Neutrophil (primary cell): ENCODE measurements around the gene MRPL45.

Source experiments
- H3K27ac ChIP-seq: fragments of 200-600 bp; sonication (generic); 2 replicates; pipeline ENCODE4 v1.5.1; 2016; ENCODE audit warnings: mild to moderate bottlenecking, moderate library complexity
- H3K27me3 ChIP-seq: fragments of 200-600 bp; sonication (generic); 2 replicates; pipeline ENCODE4 v1.6.0; 2016; ENCODE audit warnings: mild to moderate bottlenecking
- H3K36me3 ChIP-seq: fragments of 200-600 bp; sonication (generic); 2 replicates; pipeline ENCODE4 v1.5.1; 2017
- H3K4me1 ChIP-seq, 2 experiments: fragments of 200-600 bp in 1 of 2; sonication (generic) in 1 of 2; 1 replicate in 1 of 2; 2 replicates in 1 of 2; pipeline versions ENCODE4 v1.5.1 to v1.6.1; 2013 to 2016; ENCODE audit warnings: low read depth in 1 of 2, low read length in 1 of 2, mild to moderate bottlenecking in 1 of 2, moderate library complexity in 1 of 2; ENCODE audit not compliant: control insufficient read depth in 1 of 2, insufficient read depth in 1 of 2
- H3K4me3 ChIP-seq, 2 experiments: fragments of 200-600 bp in 1 of 2; sonication (generic) in 1 of 2; 1 replicate in 1 of 2; 2 replicates in 1 of 2; pipeline ENCODE4 v1.5.1; 2013 to 2016; ENCODE audit warnings: low read depth in 1 of 2, low read length in 1 of 2, mild to moderate bottlenecking in 1 of 2, moderate library complexity in 1 of 2
- H3K9me3 ChIP-seq: fragments of 200-600 bp; sonication (generic); 2 replicates; pipeline ENCODE4 v1.5.1; 2016
- TF ChIP-seq, protein P1 (sequence below): fragments of 200-600 bp; sonication (generic); IDR thresholded peaks from 2 replicates; pipeline ENCODE4 v1.5.1; 2016; ENCODE audit warnings: antibody characterized with exemption

The MRPL45 gene

DNA sequence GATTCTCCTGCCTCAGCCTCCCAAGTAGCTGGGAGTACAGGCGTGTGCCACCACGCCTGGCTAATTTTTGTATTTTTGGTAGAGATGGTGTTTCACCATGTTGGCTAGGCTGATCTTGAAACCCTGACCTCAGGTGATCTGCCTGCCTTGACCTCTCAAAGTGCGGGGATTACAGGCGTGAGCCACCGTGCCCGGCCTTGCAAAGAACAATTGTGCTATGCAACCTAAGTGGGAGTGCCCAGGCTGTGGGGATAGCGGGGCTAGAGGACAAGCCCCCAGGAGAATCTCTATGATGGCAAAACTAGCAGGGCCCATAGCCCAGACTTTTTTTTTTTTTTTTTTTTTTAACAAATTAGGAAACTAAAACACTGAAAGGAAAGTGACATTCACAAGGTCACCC is 48.8 kb downstream of the MRPL45 start:
- Histone ChIP-seq H3K27ac (no peak overlapping the region), H3K9me3 (no peaks in the 10 kb centered on the region), H3K4me1 (no peaks in the 10 kb centered on the region), H3K27me3 (peaks cover 5% of the 10 kb centered on the region), H3K4me3 (no peak overlapping the region), H3K36me3 (no peaks in the 10 kb centered on the region)
- TF ChIP-seq, protein P1, sequence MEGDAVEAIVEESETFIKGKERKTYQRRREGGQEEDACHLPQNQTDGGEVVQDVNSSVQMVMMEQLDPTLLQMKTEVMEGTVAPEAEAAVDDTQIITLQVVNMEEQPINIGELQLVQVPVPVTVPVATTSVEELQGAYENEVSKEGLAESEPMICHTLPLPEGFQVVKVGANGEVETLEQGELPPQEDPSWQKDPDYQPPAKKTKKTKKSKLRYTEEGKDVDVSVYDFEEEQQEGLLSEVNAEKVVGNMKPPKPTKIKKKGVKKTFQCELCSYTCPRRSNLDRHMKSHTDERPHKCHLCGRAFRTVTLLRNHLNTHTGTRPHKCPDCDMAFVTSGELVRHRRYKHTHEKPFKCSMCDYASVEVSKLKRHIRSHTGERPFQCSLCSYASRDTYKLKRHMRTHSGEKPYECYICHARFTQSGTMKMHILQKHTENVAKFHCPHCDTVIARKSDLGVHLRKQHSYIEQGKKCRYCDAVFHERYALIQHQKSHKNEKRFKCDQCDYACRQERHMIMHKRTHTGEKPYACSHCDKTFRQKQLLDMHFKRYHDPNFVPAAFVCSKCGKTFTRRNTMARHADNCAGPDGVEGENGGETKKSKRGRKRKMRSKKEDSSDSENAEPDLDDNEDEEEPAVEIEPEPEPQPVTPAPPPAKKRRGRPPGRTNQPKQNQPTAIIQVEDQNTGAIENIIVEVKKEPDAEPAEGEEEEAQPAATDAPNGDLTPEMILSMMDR: no peak

DNA sequence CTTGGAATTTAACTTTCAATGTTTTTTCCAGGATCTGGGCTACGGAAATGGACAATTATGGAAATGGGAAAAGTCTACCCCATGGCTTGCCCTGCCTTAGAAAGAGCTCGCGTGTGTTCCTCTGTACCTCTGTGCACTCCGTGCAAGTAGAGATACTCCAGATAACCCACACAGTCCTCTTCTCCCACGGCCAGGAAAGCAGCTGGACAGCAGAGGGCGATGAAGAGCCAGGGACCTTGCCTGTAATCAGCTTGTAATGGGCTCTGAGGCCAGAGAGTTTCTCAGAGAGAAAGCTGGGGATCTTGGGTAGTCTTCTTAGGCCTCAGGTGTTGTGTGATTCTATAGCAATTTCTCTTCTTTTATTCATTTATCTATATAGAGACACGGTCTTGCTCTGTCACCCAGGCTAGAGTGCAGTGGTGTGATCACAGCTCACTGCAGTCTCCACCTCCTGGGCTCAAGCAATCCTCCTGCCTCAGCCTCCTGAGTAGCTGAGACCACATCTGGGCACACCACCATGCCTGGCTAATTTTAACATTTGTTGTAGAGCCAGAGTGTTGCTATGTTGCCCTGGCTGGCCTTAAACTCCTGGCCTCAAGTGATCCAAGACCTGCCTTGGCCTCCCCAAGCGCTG is 52.2 kb downstream of the MRPL45 start:
- TF ChIP-seq, protein P1: peak; percentile 64
- Histone ChIP-seq H3K4me3 (no peak overlapping the region), H3K4me1 (peaks cover 15% of the 10 kb centered on the region in 2 experiments), H3K9me3 (no peaks in the 10 kb centered on the region), H3K36me3 (no peaks in the 10 kb centered on the region), H3K27ac (no peak overlapping the region), H3K27me3 (peaks cover 17% of the 10 kb centered on the region)

DNA sequence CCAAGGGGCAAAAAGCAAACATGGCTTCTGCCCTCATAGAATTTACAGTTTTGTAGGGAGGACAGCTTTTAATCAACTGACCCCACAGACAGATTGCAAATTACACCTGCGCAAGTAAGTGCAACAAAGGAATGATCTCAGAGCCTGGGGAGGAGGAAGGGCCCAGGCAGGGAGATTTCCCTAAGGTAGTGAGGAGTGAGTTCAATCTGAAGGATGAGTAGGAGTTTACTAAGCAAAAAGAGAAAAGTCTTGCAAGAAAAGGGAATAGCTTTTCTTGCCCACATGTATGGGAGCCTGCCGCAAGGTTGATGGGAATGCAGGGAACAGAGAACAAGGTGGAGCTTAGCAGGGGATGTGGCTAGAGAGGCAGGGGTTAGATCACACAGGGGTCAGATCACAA is 53.1 kb downstream of the MRPL45 start:
- Histone ChIP-seq H3K27ac (no peak overlapping the region), H3K9me3 (no peaks in the 10 kb centered on the region), H3K27me3 (peaks cover 17% of the 10 kb centered on the region), H3K4me3 (no peak overlapping the region), H3K4me1 (peaks cover 15% of the 10 kb centered on the region in 2 experiments), H3K36me3 (no peaks in the 10 kb centered on the region)
- TF ChIP-seq, protein P1: no peak

DNA sequence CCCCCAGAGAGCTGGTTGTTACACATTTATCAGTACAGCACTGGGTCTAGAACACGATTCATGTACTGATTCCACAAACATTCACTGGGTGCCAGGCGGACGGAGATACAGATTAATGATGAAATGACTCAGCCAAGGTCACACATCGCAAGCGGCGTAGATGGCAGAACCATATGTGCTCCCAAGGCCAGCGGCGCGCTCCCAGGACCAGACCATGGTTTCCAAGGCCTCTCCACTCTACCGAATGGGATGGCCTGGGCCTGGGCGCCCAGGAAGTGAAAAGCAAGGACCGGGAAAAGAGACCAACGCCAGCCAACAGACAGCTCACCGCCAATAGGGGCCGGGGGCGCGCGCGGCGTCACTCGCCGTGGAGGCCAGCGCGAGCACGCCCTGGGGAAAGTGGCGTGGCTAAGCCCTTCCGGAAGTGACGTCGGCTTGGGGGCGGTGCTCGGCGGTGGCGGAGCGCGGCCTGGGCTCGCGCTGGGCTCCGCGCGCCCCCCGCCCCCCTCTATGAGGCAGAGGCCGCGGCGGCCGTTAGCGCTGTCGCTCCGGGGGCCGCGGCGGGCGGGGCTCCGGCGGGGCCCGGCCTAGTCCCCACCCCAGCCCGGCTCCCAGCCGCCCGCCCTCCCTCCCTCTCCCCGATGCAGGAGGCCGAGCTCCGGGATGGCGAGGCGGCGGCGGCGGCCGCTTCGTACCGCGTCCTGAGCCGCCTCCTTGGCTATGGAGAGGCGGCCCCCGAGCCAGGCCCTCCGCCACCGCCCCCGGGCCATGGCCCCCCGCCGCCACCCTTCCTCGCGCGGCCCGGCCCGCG is 54.6 kb downstream of the MRPL45 start, which contains the start of gene SOCS7:
SOCS7 (plus strand) TSS at position 433 of the 811 bp plus-strand sequence; CDS start at position 642, 209 bp downstream.
- Histone ChIP-seq H3K4me3 (peak within 1 kb of the TSS; percentile 66 to 93), H3K36me3 (no peaks in the 10 kb centered on the region), H3K27ac (peak within 1 kb of the TSS; percentile 58), H3K9me3 (no peaks in the 10 kb centered on the region), H3K4me1 (peaks cover 15% of the 10 kb centered on the region in 2 experiments), H3K27me3 (peaks cover 12% of the 10 kb centered on the region)
- TF ChIP-seq, protein P1: peak; percentile 30

DNA sequence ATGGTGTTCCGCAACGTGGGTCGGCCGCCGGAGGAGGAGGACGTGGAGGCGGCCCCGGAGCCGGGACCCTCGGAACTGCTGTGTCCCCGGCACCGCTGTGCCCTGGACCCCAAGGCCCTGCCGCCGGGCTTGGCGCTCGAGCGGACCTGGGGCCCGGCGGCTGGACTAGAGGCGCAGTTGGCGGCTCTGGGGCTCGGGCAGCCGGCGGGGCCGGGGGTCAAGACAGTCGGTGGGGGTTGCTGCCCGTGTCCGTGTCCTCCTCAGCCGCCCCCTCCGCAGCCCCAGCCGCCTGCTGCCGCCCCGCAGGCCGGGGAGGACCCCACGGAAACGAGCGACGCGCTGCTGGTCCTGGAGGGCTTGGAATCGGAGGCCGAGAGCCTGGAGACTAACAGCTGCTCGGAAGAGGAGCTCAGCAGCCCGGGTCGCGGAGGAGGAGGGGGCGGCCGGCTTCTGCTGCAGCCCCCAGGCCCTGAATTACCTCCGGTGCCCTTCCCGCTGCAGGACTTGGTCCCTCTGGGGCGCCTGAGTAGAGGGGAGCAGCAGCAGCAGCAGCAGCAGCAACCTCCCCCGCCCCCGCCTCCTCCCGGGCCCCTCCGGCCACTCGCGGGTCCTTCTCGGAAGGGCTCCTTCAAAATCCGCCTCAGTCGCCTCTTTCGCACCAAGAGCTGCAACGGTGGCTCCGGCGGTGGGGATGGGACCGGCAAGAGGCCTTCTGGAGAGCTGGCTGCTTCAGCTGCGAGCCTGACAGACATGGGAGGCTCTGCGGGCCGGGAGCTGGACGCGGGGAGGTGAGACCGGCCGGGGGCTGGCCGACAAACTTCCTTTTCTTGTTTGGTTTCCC is 55.5 kb downstream of the MRPL45 start:
- Histone ChIP-seq H3K27me3 (peaks cover 12% of the 10 kb centered on the region), H3K4me3 (peak overlapping the region; percentile 66 to 93), H3K27ac (peak overlapping the region; percentile 58), H3K36me3 (no peaks in the 10 kb centered on the region), H3K4me1 (peaks cover 15% of the 10 kb centered on the region in 2 experiments), H3K9me3 (no peaks in the 10 kb centered on the region)
- TF ChIP-seq, protein P1: no peak
